Measurements from ENCODE around the gene INO80E.

- TF ChIP-seq, protein P1, sequence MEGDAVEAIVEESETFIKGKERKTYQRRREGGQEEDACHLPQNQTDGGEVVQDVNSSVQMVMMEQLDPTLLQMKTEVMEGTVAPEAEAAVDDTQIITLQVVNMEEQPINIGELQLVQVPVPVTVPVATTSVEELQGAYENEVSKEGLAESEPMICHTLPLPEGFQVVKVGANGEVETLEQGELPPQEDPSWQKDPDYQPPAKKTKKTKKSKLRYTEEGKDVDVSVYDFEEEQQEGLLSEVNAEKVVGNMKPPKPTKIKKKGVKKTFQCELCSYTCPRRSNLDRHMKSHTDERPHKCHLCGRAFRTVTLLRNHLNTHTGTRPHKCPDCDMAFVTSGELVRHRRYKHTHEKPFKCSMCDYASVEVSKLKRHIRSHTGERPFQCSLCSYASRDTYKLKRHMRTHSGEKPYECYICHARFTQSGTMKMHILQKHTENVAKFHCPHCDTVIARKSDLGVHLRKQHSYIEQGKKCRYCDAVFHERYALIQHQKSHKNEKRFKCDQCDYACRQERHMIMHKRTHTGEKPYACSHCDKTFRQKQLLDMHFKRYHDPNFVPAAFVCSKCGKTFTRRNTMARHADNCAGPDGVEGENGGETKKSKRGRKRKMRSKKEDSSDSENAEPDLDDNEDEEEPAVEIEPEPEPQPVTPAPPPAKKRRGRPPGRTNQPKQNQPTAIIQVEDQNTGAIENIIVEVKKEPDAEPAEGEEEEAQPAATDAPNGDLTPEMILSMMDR (IDR thresholded peaks at IDR 0.05; ENCODE audit: poor library complexity) = no peak
- no peak for TF ChIP-seq EZH2phosphoT487 (IDR thresholded peaks at IDR 0.05; ENCODE audit: low read depth, severe bottlenecking, unreplicated experiment)
Observed at GRCh38 chr16:30006659-30007377, 10.8 kb downstream of the INO80E start.

Measured in hepatocyte (in vitro differentiated cells).